Measurements from ENCODE around the gene SIKE1. TPM values are rescaled to one million over a fixed set of nuclear protein-coding genes. Genes with fewer than 3 reads are reported as not detected.

SIKE1 gene
- total RNA-seq, 1 experiment from 2014 or later: 79.4 TPM

- DNase-seq (ENCODE audit: low spot score): no peak
- in situ Hi-C loops (cut with HindIII; ENCODE audit: low sequenced_read_pairs): no loop called here
Observed at GRCh38 chr1:114720492-114720891, 60.0 kb downstream of the SIKE1 start.

Other genes starting within 250 kb of the SIKE1 start
- 43.4 and 48.5 TPM in 2 replicates for gene BCAS2, start 199.1 kb downstream of the SIKE1 start, total RNA-seq (2014; rRNA removed; shearing (Covaris generic))
- gene DENND2C, start 110.6 kb downstream of the SIKE1 start, total RNA-seq (2014; rRNA removed; shearing (Covaris generic)): 0.49 and 5.0 TPM in 2 replicates
- not detected in 2 replicates for gene AMPD1, start 85.1 kb downstream of the SIKE1 start, total RNA-seq (2014; rRNA removed; shearing (Covaris generic))
- 61.4 and 91.2 TPM in 2 replicates for gene NRAS, start 63.9 kb downstream of the SIKE1 start, total RNA-seq (2014; rRNA removed; shearing (Covaris generic))
- gene CSDE1, start 22.7 kb downstream of the SIKE1 start, total RNA-seq (2014; rRNA removed; shearing (Covaris generic)): 170 and 190 TPM in 2 replicates
- not detected in 2 replicates for gene SYCP1, start 74.2 kb upstream of the SIKE1 start, total RNA-seq (2014; rRNA removed; shearing (Covaris generic))
- not detected in 2 replicates for gene TSHB, start 249.1 kb upstream of the SIKE1 start, total RNA-seq (2014; rRNA removed; shearing (Covaris generic))

Measured in G401 (cell line).